ENCODE results near the gene OBP2A.

OBP2A gene

GRCh38 chr9:135581636-135582426 is 35.9 kb downstream of the OBP2A start:
- DNase-seq: no peak

DNA sequence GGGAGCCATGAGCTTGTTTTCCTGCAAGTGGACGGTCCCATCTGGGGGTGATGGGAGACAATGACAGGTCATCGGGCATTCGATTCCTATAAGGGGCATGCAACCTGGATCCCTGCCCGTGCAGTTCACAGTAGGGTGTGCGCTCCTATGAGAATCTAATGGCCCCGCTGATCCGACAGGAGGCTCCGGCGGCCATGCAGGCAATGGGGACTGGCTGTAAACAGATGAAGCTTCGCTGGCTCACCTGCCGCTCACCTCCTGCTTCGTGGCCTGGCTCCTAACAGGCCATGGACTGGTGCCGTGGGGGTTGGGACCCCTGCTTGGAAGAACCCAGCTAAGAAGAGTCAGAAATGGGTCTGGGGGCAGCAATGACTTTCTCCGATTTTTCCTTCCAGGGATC is 36.6 kb downstream of the OBP2A start:
- no peak for DNase-seq

GRCh38 chr9:135582966-135583687 is 37.2 kb downstream of the OBP2A start:
- DNase-seq: peak; percentile 11

DNA sequence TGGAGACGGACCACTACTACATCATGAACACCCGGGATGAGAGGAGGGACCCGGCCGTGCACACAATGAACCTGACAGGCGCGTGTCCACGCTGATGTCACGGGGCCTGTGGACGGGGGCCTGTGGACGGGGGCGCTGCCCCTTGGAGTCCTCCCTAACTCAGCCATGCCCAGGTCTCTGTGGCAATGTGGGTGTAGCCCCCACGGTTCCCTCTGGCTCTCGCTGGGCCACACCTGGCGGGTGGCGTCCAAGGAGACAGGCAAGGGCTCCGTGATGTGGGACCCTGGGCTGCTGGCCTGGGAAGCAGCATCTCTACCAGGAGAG is 37.7 kb downstream of the OBP2A start:
- no peak for DNase-seq

DNA sequence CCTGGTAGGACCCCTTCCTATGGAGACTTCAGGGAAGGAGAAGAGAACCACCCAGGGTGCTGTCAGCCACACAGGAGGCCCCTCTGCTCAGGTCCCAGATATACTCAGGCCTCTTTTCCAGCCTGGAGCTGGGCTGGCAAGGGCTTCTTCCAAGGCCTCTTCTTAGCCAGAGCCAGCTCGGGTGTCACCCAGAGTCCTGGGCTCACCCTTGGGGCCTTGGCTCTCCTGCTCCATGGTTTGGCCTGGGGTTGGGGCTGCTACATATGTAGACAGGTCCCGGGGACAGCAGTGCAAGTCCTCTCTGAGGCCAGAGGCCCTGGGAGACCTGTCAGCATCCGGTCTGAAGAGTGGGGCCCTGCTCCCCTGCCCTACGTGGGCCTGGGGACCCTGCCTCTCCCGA is 38.4 kb downstream of the OBP2A start:
- no peak for DNase-seq

- no peak for DNase-seq
These were observed 39.0 kb downstream of the OBP2A start for GRCh38 chr9:135584934-135585333.

DNA sequence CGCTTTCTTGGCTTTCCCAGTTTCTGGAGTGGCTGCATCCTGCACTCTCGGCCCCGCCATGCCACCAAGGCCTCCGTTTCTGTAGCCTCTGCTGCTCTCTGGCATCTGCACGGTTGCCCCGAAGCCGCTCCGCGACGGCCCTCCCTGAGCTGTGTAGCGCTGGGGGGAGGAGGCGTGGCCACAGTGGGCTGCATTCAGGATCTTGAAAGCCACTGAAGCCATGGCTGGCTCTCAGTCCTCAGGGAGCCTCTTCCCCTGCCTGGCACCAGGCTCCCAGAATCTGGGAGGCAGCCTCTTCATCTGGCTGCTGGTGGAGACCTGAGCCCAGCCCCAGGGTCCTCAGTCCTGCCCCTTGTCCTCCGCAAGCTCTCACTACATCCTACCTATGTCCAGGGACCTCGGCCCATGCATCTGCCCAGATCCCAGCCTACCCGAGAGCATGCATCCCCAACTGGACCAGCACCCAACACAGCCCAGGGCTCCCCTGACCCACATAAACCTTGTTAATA is 40.7 kb downstream of the OBP2A start:
- no peak for DNase-seq

DNA sequence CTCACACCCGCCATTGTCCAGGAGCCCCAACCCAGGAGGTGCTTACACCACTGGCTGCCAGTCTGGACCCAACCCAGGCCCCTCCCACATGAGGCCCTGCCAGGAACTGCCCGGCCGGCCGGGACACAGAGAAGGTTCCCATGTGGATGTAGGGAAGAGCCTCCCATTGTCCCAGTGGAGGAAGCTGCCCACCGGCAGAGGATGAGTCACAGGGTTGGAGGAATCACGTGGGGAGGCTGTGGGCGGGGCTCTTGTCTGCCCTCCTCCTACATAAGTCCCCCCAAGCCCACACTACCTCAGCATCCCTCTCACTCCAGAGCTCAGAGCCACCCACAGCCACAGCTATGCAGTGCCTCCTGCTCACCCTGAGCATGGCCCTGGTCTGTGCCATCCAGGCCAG is 41.7 kb downstream of the OBP2A start:
- DNase-seq: no peak

DNA sequence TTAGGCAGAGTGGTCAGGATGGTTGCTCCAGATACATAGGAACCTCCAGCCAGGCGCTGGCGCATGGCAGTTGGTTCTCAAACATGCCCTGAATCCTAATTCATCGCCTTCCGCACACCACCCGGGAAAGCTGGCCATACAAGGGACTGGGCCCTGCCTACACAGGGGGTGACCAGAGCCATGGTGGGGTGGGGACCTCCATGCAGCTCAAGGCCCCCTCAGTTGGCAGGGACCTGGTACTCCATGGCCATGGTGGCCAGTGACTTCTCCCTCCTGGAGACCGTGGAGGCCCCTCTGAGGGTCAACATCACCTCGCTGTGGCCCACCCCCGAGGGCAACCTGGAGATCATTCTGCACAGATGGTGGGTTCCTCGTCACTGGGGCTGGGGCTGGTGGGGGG is 42.4 kb downstream of the OBP2A start:
- DNase-seq: no peak

GRCh38 chr9:135588886-135589595 is 43.1 kb downstream of the OBP2A start:
- no peak for DNase-seq

DNA sequence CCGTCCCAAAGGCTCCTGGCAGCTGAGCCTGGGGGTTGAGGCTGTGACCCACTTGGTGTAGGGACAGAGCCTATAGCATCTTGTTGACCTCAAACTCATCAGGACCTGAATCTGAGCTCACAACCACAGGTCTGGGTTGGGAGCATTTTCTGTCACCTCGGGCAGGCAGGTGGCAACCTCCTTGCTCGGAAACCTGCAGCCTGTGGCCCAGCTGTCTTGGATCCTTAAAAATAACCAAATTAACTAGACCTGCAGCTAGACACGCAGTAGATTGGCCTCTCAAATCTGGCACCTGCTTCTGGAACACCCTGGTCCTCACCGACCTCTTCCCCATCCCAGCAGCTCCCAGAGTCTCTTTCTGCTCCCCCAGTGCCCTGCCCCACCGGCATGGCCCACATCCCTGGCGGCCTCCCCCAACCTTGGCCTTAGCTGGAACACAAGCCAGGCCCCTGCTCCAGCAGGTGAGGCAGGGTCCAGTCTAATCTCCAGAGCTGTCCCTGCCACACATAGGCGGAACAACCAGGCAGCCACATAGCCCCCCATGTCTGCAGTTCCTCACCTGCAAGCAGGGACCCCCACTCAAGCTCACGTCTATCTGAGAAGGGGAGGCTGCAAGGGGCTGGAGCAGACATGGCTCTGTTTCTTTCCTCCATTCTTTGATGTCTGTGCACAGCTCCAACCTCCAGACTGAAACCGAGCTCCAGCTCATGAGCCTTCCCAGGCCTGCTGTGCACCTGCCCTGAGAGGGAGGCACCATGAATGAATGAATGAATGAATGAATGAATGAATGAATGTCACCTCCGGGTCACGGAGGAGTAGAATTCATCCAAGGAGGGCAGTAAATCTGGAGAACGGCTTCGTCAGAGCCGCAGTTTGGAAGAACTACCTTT is 43.9 kb downstream of the OBP2A start:
- no peak for DNase-seq

GRCh38 chr9:135590486-135591079 is 44.7 kb downstream of the OBP2A start:
- DNase-seq: no peak

DNA sequence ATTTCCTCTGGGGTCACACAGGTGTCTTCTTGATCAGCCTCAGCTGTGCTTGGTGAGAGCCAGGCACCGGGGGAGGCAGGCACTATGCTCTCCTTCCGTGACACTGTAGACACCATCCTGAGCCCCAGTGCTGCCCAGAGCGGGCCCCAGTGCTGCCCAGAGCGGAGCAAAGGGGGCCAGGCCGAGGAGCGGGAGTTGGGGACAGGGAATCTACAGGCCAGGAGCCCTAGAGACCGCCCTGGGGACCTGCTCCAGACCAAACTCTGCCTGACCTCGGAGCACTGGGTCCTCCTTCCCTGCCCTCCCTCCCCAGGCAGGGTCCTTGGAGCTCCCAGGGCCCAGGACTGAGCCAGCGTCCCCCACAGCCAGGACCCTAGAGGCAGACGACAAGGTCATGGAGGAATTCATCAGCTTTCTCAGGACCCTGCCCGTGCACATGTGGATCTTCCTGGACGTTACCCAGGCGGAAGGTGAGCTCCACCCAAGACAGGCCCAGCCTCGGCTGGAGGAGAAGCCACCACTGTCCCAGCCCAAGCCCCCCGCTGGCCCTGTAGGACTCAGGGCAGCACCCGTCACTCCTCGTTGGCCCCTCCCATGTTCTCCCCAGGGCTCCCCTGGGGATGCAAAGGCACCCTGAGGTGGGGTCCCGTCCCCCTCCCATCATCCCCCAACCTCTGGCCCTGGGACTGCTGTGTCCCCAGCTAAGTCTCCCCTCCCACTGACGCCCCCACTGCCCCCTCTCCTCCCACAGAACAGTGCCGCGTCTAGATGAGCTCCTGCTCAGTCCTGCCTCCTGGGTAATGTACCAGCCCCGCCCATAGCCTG is 45.8 kb downstream of the OBP2A start:
- DNase-seq: no peak

- no peak for DNase-seq
These were observed 46.3 kb downstream of the OBP2A start for GRCh38 chr9:135592331-135592590.

DNA sequence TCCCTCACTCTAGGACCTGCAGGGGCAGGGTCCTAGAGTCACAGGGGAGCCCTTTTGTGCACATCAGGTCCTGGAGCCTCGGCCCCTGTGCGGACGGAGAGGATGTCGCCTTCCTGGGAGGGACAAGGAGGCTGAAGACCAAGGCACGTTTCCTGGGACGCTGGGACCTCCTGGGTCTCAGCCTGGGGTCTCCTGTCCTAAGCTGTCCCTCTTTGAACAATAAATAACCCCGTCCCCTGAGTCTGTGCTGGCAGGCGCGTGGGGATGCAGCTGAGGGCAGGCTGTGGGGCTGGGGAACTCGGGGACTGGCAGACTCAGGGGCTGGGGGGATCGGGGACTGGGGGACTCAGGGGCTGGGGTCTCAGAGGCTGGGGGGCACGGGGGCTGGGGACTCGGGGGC is 46.7 kb downstream of the OBP2A start:
- DNase-seq: no peak

DNA sequence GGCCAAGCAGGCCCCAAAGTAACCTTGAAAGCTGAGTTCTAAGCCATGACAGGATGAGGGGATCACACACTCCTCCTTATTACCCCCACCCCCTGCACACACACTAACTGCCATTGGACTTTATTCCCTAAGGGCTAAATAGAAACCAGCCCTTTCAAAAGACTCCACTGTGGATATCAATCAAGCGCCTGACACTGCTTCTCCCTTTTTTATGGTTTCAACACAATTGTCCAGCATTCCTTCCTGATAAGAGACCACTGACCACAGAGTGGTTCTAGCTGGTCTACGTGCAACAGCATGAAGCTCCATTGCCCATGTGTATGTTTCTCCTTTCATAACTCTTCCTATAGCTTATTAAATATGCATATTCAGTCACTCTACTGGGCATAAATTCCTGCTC is 50.3 kb downstream of the OBP2A start:
- DNase-seq: no peak

All from NCI-H69 (cell line).